K562 (cell line): Measurements from ENCODE around the gene SLC35A2.

ENCODE experiments used
- ARID3B ChIP-seq: fragments of 250-450 bp; sonication (Bioruptor Pico); IDR thresholded peaks from 2 replicates; pipeline ENCODE4 v1.4.0; 2020; ENCODE audit warnings: borderline replicate concordance
- CTCF ChIP-seq, 3 experiments: IDR thresholded peaks in 2 of 3; conservative IDR thresholded peaks in 1 of 3; 2 replicates each; pipeline ENCODE4 v1.5.1; 2011 to 2012; ENCODE audit warnings: low read length in 3 of 3, mild to moderate bottlenecking in 3 of 3, control low read depth in 2 of 3, improper control_type of control experiment in 1 of 3, inconsistent platforms in 1 of 3, low read depth in 1 of 3, mixed read lengths in 1 of 3, moderate library complexity in 1 of 3; ENCODE audit not compliant: insufficient read depth in 2 of 3
- FOXO4 ChIP-seq: fragments of 450-650 bp; formaldehyde crosslinking; IDR thresholded peaks from 2 replicates; pipeline ENCODE4 v1.4.0; 2020; ENCODE audit warnings: mild to moderate bottlenecking, moderate library complexity
- GTF2A2 ChIP-seq: IDR thresholded peaks from 2 replicates; pipeline ENCODE4 v1.6.1; 2016; ENCODE audit warnings: mild to moderate bottlenecking, missing genetic modification characterization, missing compliant biosample characterization
- REST ChIP-seq, 2 experiments: fragments of 450-650 bp; formaldehyde crosslinking in 1 of 2; IDR thresholded peaks; 2 replicates each; pipeline versions ENCODE4 v1.4.0 to v1.6.1; 2014 to 2020; ENCODE audit warnings: mild to moderate bottlenecking in 2 of 2, borderline replicate concordance in 1 of 2, low read depth in 1 of 2
- SMAD1 ChIP-seq: fragments of 150-350 bp; IDR thresholded peaks from 2 replicates; pipeline ENCODE4 v1.6.1; 2014; ENCODE audit warnings: low read length, low read depth; ENCODE audit not compliant: partially characterized antibody
- ZBTB2 ChIP-seq: fragments of 450-650 bp; IDR thresholded peaks from 2 replicates; pipeline ENCODE4 v1.6.1; 2016; ENCODE audit warnings: antibody characterized with exemption

- TF ChIP-seq REST (IDR thresholded peaks at IDR 0.05; ENCODE audit: borderline replicate concordance) (no peak), REST (CRISPR knock-in tag; IDR thresholded peaks at IDR 0.05; ENCODE audit: low read depth) (no peak), ARID3B (CRISPR knock-in tag) (no peak), SMAD1 (no peak), ZBTB2 (peak; percentile 88; the same call in 1 of the 2 replicates), CTCF (IDR thresholded peaks at IDR 0.05 in 2 of 3, conservative IDR thresholded peaks at IDR 0.05 in 1 of 3; ENCODE audit: insufficient read depth in 2 of 3, low read depth in 1 of 3, low read length in 3 of 3) (no peak), FOXO4 (no peak), GTF2A2 (no peak)
These were observed 46.6 kb upstream of the SLC35A2 start for GRCh38 chrX:48957827-48958634.
